ENCODE data around the gene EVC. TPM values are rescaled to one million over a fixed set of nuclear protein-coding genes. Genes with fewer than 3 reads are reported as not detected.

EVC gene
- total RNA-seq, 3 donors from 2014 or later = 1.9 to 24.2 (median 4.6) TPM

- intact Hi-C loops (cut with DNase I, micrococcal nuclease) = no loop called here
- ATAC-seq = no peak
- Histone ChIP-seq H3K4me3 (no peak overlapping the region), H3K9me3 (no peaks in the 10 kb centered on the region), H3K36me3 (ENCODE audit: low read depth) (no peaks in the 10 kb centered on the region), H3K4me1 (ENCODE audit: low read depth) (no peaks in the 10 kb centered on the region)
- no peak for DNase-seq
- TF ChIP-seq CTCF (IDR thresholded peaks at IDR 0.05) = no peak
These were observed 113.6 kb downstream of the EVC start for GRCh38 chr4:5824635-5825034.

GRCh38 chr4:5825321-5826041 is 114.5 kb downstream of the EVC start:
- Histone ChIP-seq H3K4me3 (no peak overlapping the region), H3K36me3 (ENCODE audit: low read depth) (no peaks in the 10 kb centered on the region), H3K9me3 (no peaks in the 10 kb centered on the region), H3K4me1 (ENCODE audit: low read depth) (no peaks in the 10 kb centered on the region)
- intact Hi-C loops (cut with DNase I, micrococcal nuclease) = no loop called here
- no peak for DNase-seq
- no peak for ATAC-seq
- TF ChIP-seq CTCF (IDR thresholded peaks at IDR 0.05) = no peak

- ATAC-seq (no peak), DNase-seq (no peak)
- Histone ChIP-seq H3K9me3 (no peaks in the 10 kb centered on the region), H3K4me3 (no peak overlapping the region), H3K4me1 (ENCODE audit: low read depth) (no peaks in the 10 kb centered on the region), H3K36me3 (ENCODE audit: low read depth) (no peaks in the 10 kb centered on the region)
- TF ChIP-seq CTCF (IDR thresholded peaks at IDR 0.05) = no peak
- intact Hi-C loops (cut with DNase I, micrococcal nuclease) = no loop called here
These were observed 115.6 kb downstream of the EVC start for GRCh38 chr4:5826437-5827107.

- no peaks in the 10 kb centered on the region for H3K36me3 ChIP-seq (ENCODE audit: low read depth)
- DNase-seq (no peak), ATAC-seq (no peak)
- no peaks in the 10 kb centered on the region for H3K4me1 ChIP-seq (ENCODE audit: low read depth)
- H3K4me3 ChIP-seq = no peak overlapping the region
- no peaks in the 10 kb centered on the region for H3K9me3 ChIP-seq
- intact Hi-C loops (cut with DNase I, micrococcal nuclease) = no loop called here
- no peak for TF ChIP-seq CTCF (IDR thresholded peaks at IDR 0.05)
These were observed 116.4 kb downstream of the EVC start for GRCh38 chr4:5827108-5828004.

- TF ChIP-seq CTCF (IDR thresholded peaks at IDR 0.05) = no peak
- no peak overlapping the region for H3K4me3 ChIP-seq
- intact Hi-C loops (cut with DNase I, micrococcal nuclease) = no loop called here
- ATAC-seq (no peak), DNase-seq (no peak)
- H3K36me3 ChIP-seq (ENCODE audit: low read depth) = no peaks in the 10 kb centered on the region
- H3K9me3 ChIP-seq = no peaks in the 10 kb centered on the region
- no peaks in the 10 kb centered on the region for H3K4me1 ChIP-seq (ENCODE audit: low read depth)
These were observed 117.0 kb downstream of the EVC start for GRCh38 chr4:5828005-5828391.
